HCT116 (cell line): ENCODE results near the gene ERP27. TPM values are rescaled to one million over a fixed set of nuclear protein-coding genes. Genes with fewer than 3 reads are reported as not detected.

Source experiments
- ATAC-seq: fragments of 200-7000 bp; cut with Tn5 transposase; 2 replicates; pipeline ENCODE4 v1.9.1; 2020; ENCODE audit warnings: mild to moderate bottlenecking, moderate library complexity
- BruUV-seq: library from RNA; stranded (reverse); fragments of 400-500 nt; replicated peaks from 2 replicates; lab custom pipeline; 2021; lab: Mats Ljungman, UMichigan
- CTCF ChIA-PET: fragments of 300-600 bp; sonication (Branson Sonifier 250); formaldehyde crosslinking; loops from one replicate; lab custom pipeline; 2021; ENCODE audit warnings: antibody characterized with exemption; lab: Charles Lee
- POLR2A ChIA-PET: fragments of 300-600, 350-600 bp; sonication (Branson Sonifier 250); formaldehyde crosslinking; loops from one replicate; lab custom pipeline; 2021; ENCODE audit warnings: antibody characterized with exemption; lab: Charles Lee
- RAD21 ChIA-PET, 2 experiments: fragments of 300-600 bp; sonication (Branson Sonifier 250); formaldehyde crosslinking; loops; one replicate each; lab custom pipeline; 2023; ENCODE audit warnings: low total read pairs in 2 of 2; ENCODE audit not compliant: uncharacterized antibody in 2 of 2, unreplicated experiment in 2 of 2, low non-redundant PET in 1 of 2; lab: Charles Lee
- DNase-seq: peaks from one replicate; pipeline ENCODE4 v3.0.0-alpha.2; 2010; ENCODE audit warnings: low read depth, low spot score
- H2AFZ ChIP-seq: fragments of 200-600 bp; shearing (Covaris generic), sonication (generic); 2 replicates; pipeline ENCODE4 v1.6.1; 2017; ENCODE audit warnings: low read depth, mixed run types, mixed read lengths, antibody characterized with exemption, low read length; ENCODE audit not compliant: poor library complexity, severe bottlenecking
- H3K27ac ChIP-seq: 2 replicates; pipeline ENCODE4 v1.5.1; 2012; ENCODE audit warnings: low read depth, low read length
- H3K27me3 ChIP-seq: fragments of 200-600 bp; sonication (generic); 2 replicates; pipeline ENCODE4 v1.6.1; 2016; ENCODE audit warnings: mixed run types, low read length, mixed read lengths; ENCODE audit not compliant: insufficient read depth
- H3K36me3 ChIP-seq, 2 experiments: fragments of 200-500 bp in 1 of 2; fragments of 200-600 bp in 1 of 2; sonication (Bioruptor generic) in 1 of 2; sonication (generic) in 1 of 2; 2 replicates each; pipeline versions ENCODE4 v1.5.1 to v1.6.1; 2014 to 2016; ENCODE audit warnings: low read length in 2 of 2, inconsistent platforms in 1 of 2, mixed read lengths in 1 of 2, mixed run types in 1 of 2; ENCODE audit not compliant: insufficient read depth in 2 of 2, control insufficient read depth in 1 of 2
- H3K4me1 ChIP-seq, 2 experiments: fragments of 200-600 bp in 1 of 2; sonication (generic) in 1 of 2; 2 replicates each; pipeline versions ENCODE4 v1.5.1 to v1.6.1; 2012 to 2017; ENCODE audit warnings: low read length in 2 of 2, inconsistent platforms in 1 of 2, mild to moderate bottlenecking in 1 of 2, mixed read lengths in 1 of 2, mixed run types in 1 of 2, moderate library complexity in 1 of 2; ENCODE audit not compliant: insufficient read depth in 2 of 2, control insufficient read depth in 1 of 2
- H3K4me2 ChIP-seq: fragments of 200-600 bp; sonication (generic); 2 replicates; pipeline ENCODE4 v1.6.1; 2017; ENCODE audit warnings: mixed run types, low read length, mixed read lengths
- H3K4me3 ChIP-seq, 2 experiments: fragments of 200-600 bp in 1 of 2; sonication (generic) in 1 of 2; replicated peaks in 1 of 2; 2 replicates each; pipeline ENCODE4 v1.5.1; 2011 to 2016; ENCODE audit warnings: low read length in 2 of 2, control low read depth in 1 of 2, low read depth in 1 of 2, mild to moderate bottlenecking in 1 of 2, mixed read lengths in 1 of 2, mixed run types in 1 of 2
- H3K79me2 ChIP-seq: fragments of 200-600 bp; sonication (generic); 2 replicates; pipeline ENCODE4 v1.6.1; 2017; ENCODE audit warnings: mild to moderate bottlenecking, mixed run types, low read length, moderate library complexity, mixed read lengths; ENCODE audit not compliant: insufficient read depth
- H3K9ac ChIP-seq: fragments of 200-600 bp; sonication (generic); 2 replicates; pipeline ENCODE4 v1.6.1; 2016; ENCODE audit warnings: low read length, mixed read lengths
- H3K9me2 ChIP-seq: fragments of 200-600 bp; sonication (generic), shearing (Covaris generic); 2 replicates; pipeline ENCODE4 v1.6.1; 2017; ENCODE audit warnings: mixed run types, mild to moderate bottlenecking, moderate library complexity; ENCODE audit not compliant: insufficient read depth
- H3K9me3 ChIP-seq, 2 experiments: fragments of 200-500 bp in 1 of 2; fragments of 200-600 bp in 1 of 2; sonication (Bioruptor generic) in 1 of 2; sonication (generic) in 1 of 2; 2 replicates each; pipeline ENCODE4 v1.6.1; 2014 to 2017; ENCODE audit warnings: low read length in 2 of 2, mixed read lengths in 2 of 2, inconsistent platforms in 1 of 2, low read depth in 1 of 2, mild to moderate bottlenecking in 1 of 2, mixed run types in 1 of 2, moderate library complexity in 1 of 2; ENCODE audit not compliant: control insufficient read depth in 1 of 2, insufficient read depth in 1 of 2
- H4K20me1 ChIP-seq: fragments of 200-600 bp; sonication (generic), shearing (Covaris generic); 2 replicates; pipeline ENCODE4 v1.6.1; 2017; ENCODE audit warnings: mixed run types, mild to moderate bottlenecking, moderate library complexity; ENCODE audit not compliant: insufficient read depth
- EGR1 ChIP-seq: IDR thresholded peaks from 2 replicates; pipeline ENCODE4 v1.6.1; 2012; ENCODE audit warnings: low read depth
- ELF1 ChIP-seq: IDR thresholded peaks from 2 replicates; pipeline ENCODE4 v1.6.1; 2012; ENCODE audit warnings: low read depth, borderline replicate concordance
- EZH2phosphoT487 ChIP-seq: fragments of 200-600 bp; IDR thresholded peaks from 2 replicates; pipeline ENCODE4 v1.6.1; 2018; ENCODE audit warnings: antibody characterized with exemption, borderline replicate concordance
- FOSL1 ChIP-seq: IDR thresholded peaks from 2 replicates; pipeline ENCODE4 v1.6.1; 2012; ENCODE audit warnings: low read depth
- MAX ChIP-seq: IDR thresholded peaks from 2 replicates; pipeline ENCODE4 v1.6.1; 2012
- POLR2A ChIP-seq: IDR thresholded peaks from 2 replicates; pipeline ENCODE4 v1.7.0; 2011; ENCODE audit warnings: borderline replicate concordance; ENCODE audit not compliant: insufficient read depth, insufficient read length; ENCODE audit errors: extremely low read depth
- POLR2AphosphoS5 ChIP-seq: IDR thresholded peaks from 2 replicates; pipeline ENCODE4 v1.6.1; 2011; ENCODE audit warnings: mild to moderate bottlenecking, low read depth, low read length, moderate library complexity
- SP1 ChIP-seq: IDR thresholded peaks from 2 replicates; pipeline ENCODE4 v1.6.1; 2012; ENCODE audit warnings: low read depth
- ZNF274 ChIP-seq: fragments of 200-500 bp; sonication (Bioruptor generic); IDR thresholded peaks from 2 replicates; pipeline ENCODE4 v1.6.1; 2014; ENCODE audit warnings: mild to moderate bottlenecking, low read depth, low read length, inconsistent platforms
- intact Hi-C: fragments of 100-400 bp; cut with micrococcal nuclease; formaldehyde crosslinking; loops from 2 replicates; pipeline ENCODE4 v1.10.0; 2022
- total RNA-seq: library from RNA; stranded (reverse); gene quantifications from one replicate; pipeline ENCODE4 v1.2.1, GENCODE V29; 2021; ENCODE audit not compliant: unreplicated experiment

The ERP27 gene
- total RNA-seq, 1 experiment from 2014 or later: 0.39 TPM

- Histone ChIP-seq H3K4me2 (no peak overlapping the region), H3K36me3 (no peaks in the 10 kb centered on the region), H3K9me3 (no peaks in the 10 kb centered on the region), H3K9ac (no peak overlapping the region)
- CTCF ChIA-PET: no interaction called here
- POLR2A ChIA-PET: interaction anchor here (0.6 kb wide), 1 partner anchor 111 kb away, joined by 4 read pairs; no protein-coding TSS in a partner anchor
- TF ChIP-seq POLR2AphosphoS5 (no peak), EZH2phosphoT487 (no peak), MAX (no peak), ELF1 (no peak), POLR2A (no peak), FOSL1 (no peak), ZNF274 (no peak), SP1 (no peak), EGR1 (no peak)
- TF ChIP-seq, all 23 proteins: peak for 0
- Histone ChIP-seq H4K20me1 (no peaks in the 10 kb centered on the region), H3K27me3 (no peaks in the 10 kb centered on the region), H3K9me2 (no peaks in the 10 kb centered on the region), H3K27ac (no peak overlapping the region), H3K4me1 (peaks cover 0 to 10% of the 10 kb centered on the region in 2 experiments; a peak in 2 of 4 replicates), H2AFZ (no peak overlapping the region), H3K79me2 (no peaks in the 10 kb centered on the region), H3K4me3 (no peak overlapping the region)
- DNase-seq: no peak
- RAD21 ChIA-PET: no interaction called here
- no TSS peak for BruUV-seq
- intact Hi-C loops: no loop called here
- ATAC-seq: peak; percentile 22; the same call in 1 of the 2 replicates
Measured at GRCh38 chr12:14868916-14869506, 69.3 kb downstream of the ERP27 start.

Other genes starting within 250 kb of the ERP27 start
- gene GUCY2C, start 241.9 kb downstream of the ERP27 start, total RNA-seq: not detected
- 67.4 TPM for gene WBP11, start 135.1 kb downstream of the ERP27 start, total RNA-seq
- gene C12orf60, start 134.9 kb downstream of the ERP27 start, total RNA-seq: 3.5 TPM
- gene SMCO3, start 124.4 kb downstream of the ERP27 start, total RNA-seq: not detected
- not detected for gene ART4, start 95.0 kb downstream of the ERP27 start, total RNA-seq
- gene MGP, start 52.7 kb downstream of the ERP27 start, total RNA-seq: 1.3 TPM
- gene ARHGDIB, start 23.1 kb upstream of the ERP27 start, total RNA-seq: 4.3 TPM
- not detected for gene PDE6H, start 34.5 kb upstream of the ERP27 start, total RNA-seq